22Rv1 (cell line): ENCODE measurements around the gene TRNAU1AP.

Experiments
- H3K27ac ChIP-seq: fragments of 450-650 bp; 2 replicates; pipeline ENCODE4 v1.5.1; 2017
- ZFX ChIP-seq: fragments of 450-650 bp; IDR thresholded peaks from 2 replicates; pipeline ENCODE4 v1.6.1; 2017; ENCODE audit warnings: antibody characterized with exemption, borderline replicate concordance
- TF ChIP-seq, protein P1 (sequence below): fragments of 450-650 bp; IDR thresholded peaks from 2 replicates; pipeline ENCODE4 v1.5.1; 2017; ENCODE audit warnings: mild to moderate bottlenecking

TRNAU1AP gene

DNA sequence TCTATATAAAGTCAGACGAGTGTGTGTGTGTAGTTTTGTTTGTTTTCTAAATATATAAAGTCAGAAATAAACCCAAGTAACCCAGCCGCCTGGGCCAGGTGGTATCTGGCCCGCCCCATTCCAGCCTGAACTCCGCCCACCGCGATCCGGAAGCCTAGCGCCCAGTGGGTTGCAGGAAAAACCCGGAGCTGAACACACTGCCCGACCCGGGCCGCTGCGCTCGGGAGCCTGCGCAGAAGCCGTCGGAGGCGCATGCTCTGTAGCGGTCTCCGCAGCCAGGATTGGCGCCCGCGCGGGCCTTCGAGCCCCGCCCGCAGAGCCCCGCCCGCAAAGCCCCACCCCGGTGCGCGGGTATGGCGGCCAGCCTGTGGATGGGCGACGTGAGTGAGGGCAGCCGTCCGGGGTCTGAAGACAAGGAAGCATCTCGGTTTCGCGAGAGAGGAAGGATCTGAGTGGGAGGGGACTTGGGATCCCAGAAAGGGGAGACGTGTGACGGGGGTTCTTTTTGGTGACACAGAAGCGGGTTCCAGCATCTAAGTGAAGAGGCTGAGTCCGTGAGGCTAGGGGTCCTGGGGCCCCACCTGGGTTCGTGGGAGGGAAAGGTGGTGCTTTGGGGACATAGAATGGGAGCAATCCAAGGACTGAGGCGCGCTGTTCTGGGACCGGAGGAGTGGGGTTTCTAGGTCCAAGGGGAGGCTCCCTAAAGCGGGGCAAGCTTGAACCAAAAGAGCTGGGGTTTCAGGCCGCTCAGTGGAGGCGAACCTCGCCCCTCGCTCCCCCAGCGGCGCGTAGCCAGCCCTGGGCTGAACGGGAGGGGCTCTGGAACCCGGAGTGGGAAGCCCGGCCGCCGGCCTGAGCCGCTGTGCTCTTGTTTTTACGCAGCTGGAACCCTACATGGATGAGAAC is at the start of gene TRNAU1AP:
Gene TRNAU1AP (plus strand): TSS at position 328 of the 906 bp plus-strand sequence. CDS start 26 bp downstream, at position 354.
- H3K27ac ChIP-seq: peak within 1 kb of the TSS; percentile 89
- TF ChIP-seq, protein P1, sequence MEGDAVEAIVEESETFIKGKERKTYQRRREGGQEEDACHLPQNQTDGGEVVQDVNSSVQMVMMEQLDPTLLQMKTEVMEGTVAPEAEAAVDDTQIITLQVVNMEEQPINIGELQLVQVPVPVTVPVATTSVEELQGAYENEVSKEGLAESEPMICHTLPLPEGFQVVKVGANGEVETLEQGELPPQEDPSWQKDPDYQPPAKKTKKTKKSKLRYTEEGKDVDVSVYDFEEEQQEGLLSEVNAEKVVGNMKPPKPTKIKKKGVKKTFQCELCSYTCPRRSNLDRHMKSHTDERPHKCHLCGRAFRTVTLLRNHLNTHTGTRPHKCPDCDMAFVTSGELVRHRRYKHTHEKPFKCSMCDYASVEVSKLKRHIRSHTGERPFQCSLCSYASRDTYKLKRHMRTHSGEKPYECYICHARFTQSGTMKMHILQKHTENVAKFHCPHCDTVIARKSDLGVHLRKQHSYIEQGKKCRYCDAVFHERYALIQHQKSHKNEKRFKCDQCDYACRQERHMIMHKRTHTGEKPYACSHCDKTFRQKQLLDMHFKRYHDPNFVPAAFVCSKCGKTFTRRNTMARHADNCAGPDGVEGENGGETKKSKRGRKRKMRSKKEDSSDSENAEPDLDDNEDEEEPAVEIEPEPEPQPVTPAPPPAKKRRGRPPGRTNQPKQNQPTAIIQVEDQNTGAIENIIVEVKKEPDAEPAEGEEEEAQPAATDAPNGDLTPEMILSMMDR: no peak
- TF ChIP-seq ZFX: no peak

DNA sequence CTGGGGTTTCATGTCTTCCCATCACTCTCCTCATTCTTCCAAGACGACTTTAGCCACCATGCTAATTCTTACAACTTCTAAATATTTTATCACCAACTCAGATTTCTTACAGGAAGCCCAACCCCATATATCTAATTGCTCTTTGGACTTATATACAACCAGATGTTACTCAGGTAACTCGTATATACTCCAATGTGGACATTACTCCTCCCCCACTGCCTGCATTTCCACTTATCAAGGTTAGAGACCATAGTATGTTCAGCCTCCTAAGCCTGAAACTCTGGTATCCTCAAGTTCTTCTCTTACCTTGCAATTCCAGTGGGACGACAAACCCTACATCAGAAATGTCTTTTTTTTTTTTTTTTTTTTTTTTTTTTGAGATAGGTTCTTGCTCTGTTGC is 49.8 kb upstream of the TRNAU1AP start:
- no peak for TF ChIP-seq ZFX
- TF ChIP-seq, protein P1: no peak
- no peak overlapping the region for H3K27ac ChIP-seq

DNA sequence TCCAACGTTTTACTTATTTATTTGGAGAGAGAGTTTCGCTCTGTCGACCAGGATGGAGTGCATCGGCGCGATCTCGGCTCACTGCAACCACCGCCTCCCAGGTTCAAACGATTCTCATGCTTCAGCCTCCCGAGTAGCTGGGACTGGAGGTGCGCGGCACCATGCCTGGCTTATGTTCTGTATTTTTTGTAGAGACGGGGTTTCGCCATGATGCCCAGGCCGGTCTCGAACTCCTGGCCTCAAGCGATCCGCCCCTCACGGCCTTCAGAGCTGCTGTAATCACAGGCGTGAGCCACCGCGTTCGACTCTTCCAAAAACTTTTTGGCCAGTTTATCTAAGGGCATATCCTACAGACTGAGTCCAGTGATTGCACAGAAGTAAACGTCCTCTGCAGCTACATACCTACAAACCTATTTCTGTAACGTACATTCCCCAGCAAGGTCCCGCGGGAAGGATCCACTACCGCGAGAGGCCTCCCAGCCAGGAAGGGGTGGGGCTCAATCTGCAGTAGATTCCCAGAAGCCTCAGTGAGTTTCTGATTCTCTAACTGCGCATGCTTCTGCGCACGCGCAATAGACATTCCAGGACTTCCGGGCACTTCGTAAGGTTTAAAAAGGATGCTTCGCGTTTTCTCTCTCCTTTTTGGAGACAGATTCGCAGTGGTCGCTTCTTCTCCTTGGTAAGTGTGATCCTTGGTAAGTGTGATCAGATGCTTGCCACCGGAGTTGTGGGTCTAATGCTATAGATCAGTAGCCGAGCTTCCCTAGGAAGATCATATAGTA is 47.3 kb upstream of the TRNAU1AP start, which contains the start of gene RCC1:
Gene RCC1 (plus strand): TSS at position 638 of the 782 bp plus-strand sequence. CDS start 23,824 bp downstream, outside the sequence.
- TF ChIP-seq ZFX: no peak
- TF ChIP-seq, protein P1: no peak
- peak within 1 kb of the TSS; percentile 95 for H3K27ac ChIP-seq

DNA sequence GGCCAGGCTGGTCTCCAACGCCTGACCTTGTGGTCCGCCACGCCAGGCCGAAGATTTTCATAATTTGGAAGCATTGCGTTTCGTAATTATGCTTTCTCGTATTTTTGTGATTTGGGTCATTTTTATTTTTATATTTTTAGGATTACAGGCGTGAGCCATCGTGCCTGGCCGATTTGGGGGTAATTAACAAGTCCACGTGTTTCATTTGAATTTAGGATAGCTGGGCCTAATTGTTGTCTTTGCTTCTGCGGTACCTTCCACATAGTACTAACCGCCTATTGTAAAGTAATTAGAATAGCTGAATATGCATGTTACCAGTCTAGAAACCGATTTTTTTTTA is 46.0 kb upstream of the TRNAU1AP start:
- TF ChIP-seq, protein P1: no peak
- no peak for TF ChIP-seq ZFX
- peak overlapping the region; percentile 95 for H3K27ac ChIP-seq

DNA sequence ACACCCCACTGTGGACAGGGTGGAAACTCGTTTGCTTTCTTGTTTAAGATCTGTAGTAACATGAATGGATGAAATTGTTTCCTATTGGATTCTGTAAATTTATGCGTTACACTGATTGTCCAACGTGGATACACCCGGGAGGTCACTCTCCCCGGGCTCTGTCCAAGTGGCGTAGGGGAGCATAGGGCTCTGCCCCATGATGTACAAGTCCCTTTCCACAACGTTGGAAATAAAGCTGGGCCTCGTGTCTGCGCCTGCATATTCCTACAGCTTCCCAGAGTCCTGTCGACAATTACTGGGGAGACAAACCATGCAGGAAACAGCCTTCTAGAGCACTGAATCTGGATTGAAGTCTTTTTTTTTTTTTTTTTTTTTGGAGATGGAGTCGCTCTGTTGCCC is 45.6 kb upstream of the TRNAU1AP start:
- TF ChIP-seq ZFX: no peak
- TF ChIP-seq, protein P1: no peak
- H3K27ac ChIP-seq: peak overlapping the region; percentile 95

DNA sequence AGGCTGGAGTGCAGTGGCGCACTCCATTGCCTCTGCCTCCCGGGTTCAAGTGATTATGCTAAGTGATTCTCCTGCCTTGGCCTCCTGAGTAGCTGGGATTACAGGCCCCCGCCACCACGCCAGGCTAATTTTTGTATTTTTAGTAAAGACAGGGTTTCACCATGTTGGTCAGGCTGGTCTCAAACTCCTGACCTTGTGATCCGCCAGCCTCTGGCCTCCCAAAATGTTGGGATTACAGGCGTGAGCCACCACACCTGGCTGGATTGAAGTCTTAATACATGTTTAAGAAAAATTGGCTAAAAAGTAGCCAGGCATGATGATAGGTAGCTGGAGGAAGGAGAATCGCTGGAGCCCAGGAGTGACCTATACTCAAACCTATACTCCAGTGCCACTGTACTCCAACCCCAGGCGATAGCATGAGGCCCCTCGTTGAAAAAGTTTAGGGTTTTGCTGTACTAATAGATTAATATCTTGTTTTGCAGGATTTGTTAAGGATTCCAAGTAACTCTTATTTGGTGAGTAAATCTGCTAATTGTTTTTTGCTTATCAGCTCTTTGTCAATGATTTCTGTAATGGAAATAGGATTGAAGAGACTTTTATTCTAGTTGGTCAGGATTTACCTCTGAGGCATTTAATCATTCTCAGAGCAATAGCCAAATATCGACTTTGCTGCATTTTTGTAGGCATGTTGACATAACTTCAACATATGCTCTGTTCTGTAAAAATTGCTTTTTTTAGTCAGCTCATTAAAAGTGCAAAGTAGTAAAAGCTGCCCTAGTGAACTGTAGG is 45.0 kb upstream of the TRNAU1AP start:
- H3K27ac ChIP-seq: peak overlapping the region; percentile 95
- TF ChIP-seq ZFX: no peak
- TF ChIP-seq, protein P1: no peak
